Ascending aorta (tissue), 2 donors: ENCODE measurements around the gene RRAGA. TPM values are rescaled to one million over a fixed set of nuclear protein-coding genes. Genes with fewer than 3 reads are reported as not detected.
A peak's percentile ranks its signal among the peaks of the same experiment; 100 is the strongest.

ENCODE experiments used
- DNase-seq, 2 donors: peaks; one replicate each; pipeline ENCODE4 v3.0.0-alpha.2; 2019; ENCODE audit warnings: low spot score in 2 of 2
- H3K27ac ChIP-seq, 2 donors: fragments of 200-600 bp; sonication (generic); one replicate each; pipeline ENCODE4 v1.5.1; 2016 to 2017; ENCODE audit warnings: mild to moderate bottlenecking in 1 of 2
- H3K27me3 ChIP-seq: fragments of 200-600 bp; sonication (generic); one replicate; pipeline ENCODE4 v1.5.1; 2017
- H3K36me3 ChIP-seq, 2 donors: fragments of 200-600 bp; sonication (generic); one replicate each; pipeline ENCODE4 v1.5.1; 2016
- H3K4me1 ChIP-seq, 2 donors: fragments of 200-600 bp; sonication (generic); one replicate each; pipeline ENCODE4 v1.5.1; 2016 to 2017; ENCODE audit warnings: mild to moderate bottlenecking in 1 of 2
- H3K4me3 ChIP-seq, 2 donors: fragments of 200-600 bp; sonication (generic); one replicate each; pipeline ENCODE4 v1.5.1; 2016 to 2017; ENCODE audit warnings: mild to moderate bottlenecking in 1 of 2
- H3K9me3 ChIP-seq, 2 donors: fragments of 200-600 bp; sonication (generic); one replicate each; pipeline ENCODE4 v1.5.1; 2016
- CTCF ChIP-seq, 3 experiments: fragments of 200-600 bp in 2 of 3; fragments of 450-650 bp in 1 of 3; sonication (generic) in 2 of 3; IDR thresholded peaks; one replicate each; pipeline ENCODE4 v1.5.1; 2016 to 2019; ENCODE audit warnings: antibody characterized with exemption in 3 of 3, mild to moderate bottlenecking in 1 of 3, moderate library complexity in 1 of 3
- intact Hi-C: fragments of 100-400 bp; cut with DNase I; formaldehyde crosslinking; loops from one replicate; pipeline ENCODE4 v1.15.1; 2023
- total RNA-seq: library from RNA; depleted of rRNA; stranded (reverse); fragments of >200 nt; gene quantifications from one replicate; pipeline ENCODE4 v1.1.0, GENCODE V29; 2016

RRAGA gene
- total RNA-seq, 1 donor from 2014 or later = 57.3 TPM

GRCh38 chr9:19022206-19022605 is 27.0 kb upstream of the RRAGA start:
- intact Hi-C loops = no loop called here
- H3K4me1 ChIP-seq = no peaks in the 10 kb centered on the region

GRCh38 chr9:19023078-19023477 is 26.1 kb upstream of the RRAGA start:
- Histone ChIP-seq H3K9me3 (no peaks in the 10 kb centered on the region), H3K4me3 (no peak overlapping the region), H3K4me1 (no peaks in the 10 kb centered on the region), H3K27me3 (no peaks in the 10 kb centered on the region), H3K36me3 (no peaks in the 10 kb centered on the region), H3K27ac (no peak overlapping the region)
- TF ChIP-seq CTCF (IDR thresholded peaks at IDR 0.05) = no peak
- DNase-seq = no peak
- intact Hi-C loops = no loop called here

More at GRCh38 chr9:19022206-19022605, 27.0 kb upstream of the RRAGA start:
- Histone ChIP-seq H3K9me3 (no peaks in the 10 kb centered on the region), H3K4me3 (no peak overlapping the region), H3K36me3 (no peaks in the 10 kb centered on the region), H3K27me3 (no peaks in the 10 kb centered on the region), H3K27ac (no peak overlapping the region)
- TF ChIP-seq CTCF (IDR thresholded peaks at IDR 0.05) = no peak
- no peak for DNase-seq

DNA sequence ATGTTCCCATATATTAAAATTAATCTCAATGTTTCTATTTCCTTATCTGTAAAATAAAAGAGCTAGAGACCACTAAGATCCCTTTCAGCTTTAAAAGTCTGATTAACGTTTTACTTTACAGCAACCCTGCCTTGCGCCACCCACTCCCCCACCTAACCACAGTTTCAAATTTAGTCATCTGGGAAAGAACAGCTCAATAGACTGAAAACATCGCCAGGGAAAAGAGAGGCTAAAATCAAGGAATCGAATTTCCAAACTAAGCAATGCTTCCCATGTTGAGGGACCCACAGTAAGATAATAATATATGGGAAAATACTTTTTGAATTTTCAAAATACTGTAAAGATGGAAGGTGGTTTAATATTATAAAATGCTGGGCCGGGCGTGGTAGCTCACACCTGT is 22.9 kb upstream of the RRAGA start:
- no peak for TF ChIP-seq CTCF (IDR thresholded peaks at IDR 0.05)
- no peaks in the 10 kb centered on the region for H3K27me3 ChIP-seq
- H3K9me3 ChIP-seq = no peaks in the 10 kb centered on the region
- no peak overlapping the region for H3K4me3 ChIP-seq
- no peak for DNase-seq
- intact Hi-C loops = loop anchor here (5.0 kb wide), 1 partner anchor 584 kb away; no protein-coding TSS in a partner anchor
- no peak overlapping the region for H3K27ac ChIP-seq
- H3K4me1 ChIP-seq = peaks cover 0 to 4% of the 10 kb centered on the region in 2 donors
- H3K36me3 ChIP-seq = no peaks in the 10 kb centered on the region

DNA sequence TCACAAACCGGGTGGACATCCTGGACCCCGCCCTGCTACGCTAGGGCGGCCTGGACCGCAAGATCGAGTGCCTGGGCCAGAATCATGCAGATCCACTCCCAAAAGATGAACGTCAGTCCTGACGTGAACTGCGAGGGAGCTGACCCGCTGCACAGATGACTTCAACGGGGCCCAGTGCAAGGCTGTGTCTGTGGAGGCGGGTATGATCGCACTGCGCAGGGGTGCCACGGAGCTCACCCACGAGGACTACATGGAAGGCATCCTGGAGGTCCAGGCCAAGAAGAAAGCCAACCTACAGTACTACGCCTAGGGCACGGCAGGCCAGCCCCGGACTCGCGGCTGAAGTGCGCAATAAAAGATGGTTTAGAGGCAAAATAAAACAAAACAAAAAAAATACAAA is 21.4 kb upstream of the RRAGA start:
- no peak for TF ChIP-seq CTCF (IDR thresholded peaks at IDR 0.05)
- intact Hi-C loops = loop anchor here (2.0 to 5.0 kb wide), 2 partner anchors 586 to 1217 kb away; no protein-coding TSS in a partner anchor
- no peak for DNase-seq
- Histone ChIP-seq H3K4me1 (peaks cover 0 to 4% of the 10 kb centered on the region in 2 donors), H3K36me3 (no peaks in the 10 kb centered on the region), H3K9me3 (no peaks in the 10 kb centered on the region), H3K27me3 (no peaks in the 10 kb centered on the region), H3K4me3 (no peak overlapping the region), H3K27ac (no peak overlapping the region)

DNA sequence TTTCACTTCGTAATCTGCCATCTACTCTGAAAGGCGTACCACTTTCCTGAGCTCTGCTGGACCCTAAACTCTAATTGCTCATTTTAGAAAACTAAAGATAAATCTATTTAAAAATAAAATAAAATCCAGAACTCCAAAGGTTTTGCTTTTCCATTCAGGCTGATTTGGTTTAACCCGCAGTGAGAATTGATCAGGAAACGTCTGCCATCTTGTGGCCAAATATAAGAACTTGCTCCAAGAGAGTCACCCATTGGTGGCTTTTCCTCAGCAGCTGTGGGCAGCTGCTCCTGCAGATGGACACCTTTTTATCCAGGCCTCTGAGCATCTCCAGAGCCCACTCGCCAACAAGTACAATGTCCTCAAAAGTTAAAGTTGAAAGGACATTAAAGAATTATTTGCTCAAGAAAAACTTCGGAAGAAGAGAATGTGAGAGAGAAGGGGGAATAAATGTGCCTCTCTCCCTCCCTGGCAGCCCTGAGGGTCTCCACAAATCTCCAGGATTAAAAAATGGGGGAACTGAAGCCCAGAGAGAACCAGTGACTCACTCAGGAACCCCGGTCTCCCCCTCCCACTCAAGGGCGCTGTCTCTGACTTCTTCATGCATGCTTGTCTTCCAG is 20.3 kb upstream of the RRAGA start:
- H3K9me3 ChIP-seq = no peaks in the 10 kb centered on the region
- H3K27me3 ChIP-seq = no peaks in the 10 kb centered on the region
- peak; percentile 62 to 83 (median 64) for TF ChIP-seq CTCF (IDR thresholded peaks at IDR 0.05)
- intact Hi-C loops = loop anchor here (1.0 to 5.0 kb wide), 3 partner anchors 587 to 1218 kb away; no protein-coding TSS in a partner anchor
- H3K36me3 ChIP-seq = no peaks in the 10 kb centered on the region
- no peak overlapping the region for H3K4me3 ChIP-seq
- no peak for DNase-seq
- H3K27ac ChIP-seq = no peak overlapping the region
- peaks cover 0 to 4% of the 10 kb centered on the region in 2 donors for H3K4me1 ChIP-seq
